Activated CD8-positive, alpha-beta memory T cell treated with anti-CD3 and anti-CD28 coated beads, Interleukin-2, amount 10 ng/mL, durations not matched to agents 7 days and 5 days (primary cell): Measurements from ENCODE around the gene MBNL3. TPM values are rescaled to one million over a fixed set of nuclear protein-coding genes. Genes with fewer than 3 reads are reported as not detected.

ENCODE experiments used
- ATAC-seq: fragments of 150-1000 bp; cut with Tn5 transposase; one replicate; pipeline ENCODE4 v1.10.0; 2021; ENCODE audit warnings: moderate library complexity
- CTCF ChIA-PET: fragments of 350-600 bp; sonication (Branson Sonifier 250); formaldehyde crosslinking; loops from one replicate; lab custom pipeline; 2021; ENCODE audit warnings: antibody characterized with exemption; lab: Charles Lee
- DNase-seq: peaks from one replicate; pipeline ENCODE4 v3.0.0-alpha.2; 2020
- H3K27ac Mint-ChIP-seq: one replicate; pipeline ENCODE4 v1.8.0; 2021; ENCODE audit warnings: mild to moderate bottlenecking, mixed read lengths
- H3K27me3 Mint-ChIP-seq: one replicate; pipeline ENCODE4 v1.8.0; 2021; ENCODE audit warnings: mixed read lengths
- H3K36me3 Mint-ChIP-seq: one replicate; pipeline ENCODE4 v1.8.0; 2021; ENCODE audit warnings: mild to moderate bottlenecking, mixed read lengths
- H3K4me1 Mint-ChIP-seq: one replicate; pipeline ENCODE4 v1.8.0; 2021; ENCODE audit warnings: mixed read lengths
- H3K4me3 Mint-ChIP-seq: one replicate; pipeline ENCODE4 v1.8.0; 2021; ENCODE audit warnings: mild to moderate bottlenecking, moderate library complexity, mixed read lengths
- H3K9me3 Mint-ChIP-seq: one replicate; pipeline ENCODE4 v1.8.0; 2022; ENCODE audit warnings: low read depth, mixed read lengths
- total RNA-seq, 2 experiments: library from RNA; stranded (reverse); gene quantifications; one replicate each; pipeline ENCODE4 v1.2.3, GENCODE V29; 2021

Gene MBNL3
- total RNA-seq, 2 experiments from 2014 or later = 23.2 to 25.1 TPM

- DNase-seq (no peak), ATAC-seq (no peak)
- CTCF ChIA-PET = no interaction called here
- no peak overlapping the region for H3K4me3 Mint-ChIP-seq
- H3K4me1 Mint-ChIP-seq = no peaks in the 10 kb centered on the region
- H3K9me3 Mint-ChIP-seq = no peaks in the 10 kb centered on the region
- no peak overlapping the region for H3K27ac Mint-ChIP-seq
- peaks cover 2% of the 10 kb centered on the region for H3K36me3 Mint-ChIP-seq
- no peaks in the 10 kb centered on the region for H3K27me3 Mint-ChIP-seq
These were observed 88.1 kb downstream of the MBNL3 start for GRCh38 chrX:132400706-132401105.

- H3K27me3 Mint-ChIP-seq = no peaks in the 10 kb centered on the region
- peaks cover 2% of the 10 kb centered on the region for H3K36me3 Mint-ChIP-seq
- CTCF ChIA-PET = no interaction called here
- H3K4me3 Mint-ChIP-seq = no peak overlapping the region
- DNase-seq (no peak), ATAC-seq (no peak)
- H3K9me3 Mint-ChIP-seq = no peaks in the 10 kb centered on the region
- no peaks in the 10 kb centered on the region for H3K4me1 Mint-ChIP-seq
- H3K27ac Mint-ChIP-seq = no peak overlapping the region
These were observed 93.2 kb downstream of the MBNL3 start for GRCh38 chrX:132395645-132396044.

- CTCF ChIA-PET = no interaction called here
- no peak overlapping the region for H3K27ac Mint-ChIP-seq
- peaks cover 2% of the 10 kb centered on the region for H3K36me3 Mint-ChIP-seq
- H3K27me3 Mint-ChIP-seq = no peaks in the 10 kb centered on the region
- H3K4me3 Mint-ChIP-seq = no peak overlapping the region
- DNase-seq (no peak), ATAC-seq (no peak)
- no peaks in the 10 kb centered on the region for H3K4me1 Mint-ChIP-seq
- no peaks in the 10 kb centered on the region for H3K9me3 Mint-ChIP-seq
These were observed 93.8 kb downstream of the MBNL3 start for GRCh38 chrX:132395026-132395425.

- DNase-seq (no peak), ATAC-seq (no peak)
- H3K9me3 Mint-ChIP-seq = no peaks in the 10 kb centered on the region
- peaks cover 2% of the 10 kb centered on the region for H3K36me3 Mint-ChIP-seq
- H3K4me3 Mint-ChIP-seq = no peak overlapping the region
- H3K27me3 Mint-ChIP-seq = no peaks in the 10 kb centered on the region
- H3K4me1 Mint-ChIP-seq = no peaks in the 10 kb centered on the region
- no peak overlapping the region for H3K27ac Mint-ChIP-seq
- CTCF ChIA-PET = no interaction called here
These were observed 94.2 kb downstream of the MBNL3 start for GRCh38 chrX:132394591-132394990.

GRCh38 chrX:132393992-132394391 lies 94.8 kb downstream of the MBNL3 start:
- DNase-seq (no peak), ATAC-seq (no peak)
- peaks cover 2% of the 10 kb centered on the region for H3K36me3 Mint-ChIP-seq
- CTCF ChIA-PET = no interaction called here
- H3K4me1 Mint-ChIP-seq = no peaks in the 10 kb centered on the region
- H3K9me3 Mint-ChIP-seq = no peaks in the 10 kb centered on the region
- H3K27ac Mint-ChIP-seq = no peak overlapping the region
- H3K27me3 Mint-ChIP-seq = no peaks in the 10 kb centered on the region
- H3K4me3 Mint-ChIP-seq = no peak overlapping the region

- Mint-ChIP-seq H3K4me1 (no peaks in the 10 kb centered on the region), H3K9me3 (no peaks in the 10 kb centered on the region), H3K27me3 (no peaks in the 10 kb centered on the region), H3K36me3 (peaks cover 2% of the 10 kb centered on the region), H3K4me3 (no peak overlapping the region), H3K27ac (no peak overlapping the region)
- no peak for DNase-seq
- CTCF ChIA-PET = no interaction called here
- no peak for ATAC-seq
These were observed 95.4 kb downstream of the MBNL3 start for GRCh38 chrX:132393485-132393884.

- DNase-seq (no peak), ATAC-seq (no peak)
- Mint-ChIP-seq H3K4me3 (no peak overlapping the region), H3K9me3 (no peaks in the 10 kb centered on the region), H3K27me3 (no peaks in the 10 kb centered on the region), H3K27ac (no peak overlapping the region), H3K4me1 (no peaks in the 10 kb centered on the region), H3K36me3 (peaks cover 1% of the 10 kb centered on the region)
- CTCF ChIA-PET = no interaction called here
These were observed 95.8 kb downstream of the MBNL3 start for GRCh38 chrX:132393085-132393484.

- H3K4me3 Mint-ChIP-seq = no peak overlapping the region
- CTCF ChIA-PET = no interaction called here
- no peaks in the 10 kb centered on the region for H3K27me3 Mint-ChIP-seq
- H3K36me3 Mint-ChIP-seq = no peaks in the 10 kb centered on the region
- no peaks in the 10 kb centered on the region for H3K4me1 Mint-ChIP-seq
- H3K9me3 Mint-ChIP-seq = no peaks in the 10 kb centered on the region
- no peak overlapping the region for H3K27ac Mint-ChIP-seq
- no peak for DNase-seq
- ATAC-seq = no peak
These were observed 98.0 kb downstream of the MBNL3 start for GRCh38 chrX:132390792-132391191.

- Mint-ChIP-seq H3K27ac (no peak overlapping the region), H3K36me3 (no peaks in the 10 kb centered on the region), H3K9me3 (no peaks in the 10 kb centered on the region), H3K4me3 (no peak overlapping the region), H3K27me3 (no peaks in the 10 kb centered on the region), H3K4me1 (no peaks in the 10 kb centered on the region)
- ATAC-seq = no peak
- DNase-seq = no peak
- CTCF ChIA-PET = no interaction called here
These were observed 99.4 kb downstream of the MBNL3 start for GRCh38 chrX:132389480-132389879.

- no peak for DNase-seq
- ATAC-seq = no peak
- no peaks in the 10 kb centered on the region for H3K4me1 Mint-ChIP-seq
- no peaks in the 10 kb centered on the region for H3K36me3 Mint-ChIP-seq
- no peak overlapping the region for H3K4me3 Mint-ChIP-seq
- CTCF ChIA-PET = no interaction called here
- H3K27ac Mint-ChIP-seq = no peak overlapping the region
- H3K9me3 Mint-ChIP-seq = no peaks in the 10 kb centered on the region
- H3K27me3 Mint-ChIP-seq = no peaks in the 10 kb centered on the region
These were observed 100.5 kb downstream of the MBNL3 start for GRCh38 chrX:132388371-132388770.

- CTCF ChIA-PET = no interaction called here
These were observed 104.5 kb downstream of the MBNL3 start for GRCh38 chrX:132384301-132384700.

GRCh38 chrX:132382068-132382467 lies 106.8 kb downstream of the MBNL3 start:
- DNase-seq = no peak
- CTCF ChIA-PET = no interaction called here
- no peaks in the 10 kb centered on the region for H3K27me3 Mint-ChIP-seq
- ATAC-seq = no peak
- H3K4me3 Mint-ChIP-seq = no peak overlapping the region
- H3K9me3 Mint-ChIP-seq = no peaks in the 10 kb centered on the region
- H3K4me1 Mint-ChIP-seq = no peaks in the 10 kb centered on the region
- no peak overlapping the region for H3K27ac Mint-ChIP-seq
- H3K36me3 Mint-ChIP-seq = peaks cover 2% of the 10 kb centered on the region

More at GRCh38 chrX:132384301-132384700, 104.5 kb downstream of the MBNL3 start:
- DNase-seq (no peak), ATAC-seq (no peak)
- H3K4me3 Mint-ChIP-seq = no peak overlapping the region
- H3K36me3 Mint-ChIP-seq = peaks cover 2% of the 10 kb centered on the region
- no peaks in the 10 kb centered on the region for H3K27me3 Mint-ChIP-seq
- no peaks in the 10 kb centered on the region for H3K4me1 Mint-ChIP-seq
- no peaks in the 10 kb centered on the region for H3K9me3 Mint-ChIP-seq
- no peak overlapping the region for H3K27ac Mint-ChIP-seq

GRCh38 chrX:132378281-132378680 lies 110.6 kb downstream of the MBNL3 start:
- no peaks in the 10 kb centered on the region for H3K9me3 Mint-ChIP-seq

GRCh38 chrX:132375941-132376340 lies 112.9 kb downstream of the MBNL3 start:
- no peaks in the 10 kb centered on the region for H3K27me3 Mint-ChIP-seq
- H3K4me1 Mint-ChIP-seq = no peaks in the 10 kb centered on the region
- H3K4me3 Mint-ChIP-seq = no peak overlapping the region
- CTCF ChIA-PET = no interaction called here
- no peaks in the 10 kb centered on the region for H3K9me3 Mint-ChIP-seq
- DNase-seq (no peak), ATAC-seq (no peak)
- H3K36me3 Mint-ChIP-seq = peaks cover 1% of the 10 kb centered on the region
- H3K27ac Mint-ChIP-seq = no peak overlapping the region

More at GRCh38 chrX:132378281-132378680, 110.6 kb downstream of the MBNL3 start:
- Mint-ChIP-seq H3K27me3 (no peaks in the 10 kb centered on the region), H3K4me3 (no peak overlapping the region), H3K4me1 (no peaks in the 10 kb centered on the region), H3K36me3 (peaks cover 2% of the 10 kb centered on the region), H3K27ac (no peak overlapping the region)
- CTCF ChIA-PET = no interaction called here
- DNase-seq = no peak
- ATAC-seq = no peak

- ATAC-seq (no peak), DNase-seq (no peak)
- peaks cover 1% of the 10 kb centered on the region for H3K36me3 Mint-ChIP-seq
- H3K9me3 Mint-ChIP-seq = no peaks in the 10 kb centered on the region
- no peak overlapping the region for H3K4me3 Mint-ChIP-seq
- no peaks in the 10 kb centered on the region for H3K27me3 Mint-ChIP-seq
- H3K27ac Mint-ChIP-seq = no peak overlapping the region
- CTCF ChIA-PET = no interaction called here
- no peaks in the 10 kb centered on the region for H3K4me1 Mint-ChIP-seq
These were observed 115.2 kb downstream of the MBNL3 start for GRCh38 chrX:132373610-132374009.
